HPDE6-E6E7 (cell line): Measurements from ENCODE around the gene ELP2.
"Not testable (repeated sequence)": the region's sequence is repeated elsewhere in the genome, so short reads cannot be mapped to it uniquely, and the experiment has no call there.

Source experiments
- DNase-seq: peaks from one replicate; pipeline ENCODE4 v3.0.0; 2011; ENCODE audit warnings: missing footprints; ENCODE audit errors: extremely low spot score

ELP2 gene

GRCh38 chr18:36129300-36130038 lies at the start of gene ELP2, which contains the start of gene SLC39A6:
Gene ELP2 (plus strand): TSS chr18:36129899. CDS start chr18:36129934, 35 bp downstream.
Gene SLC39A6 (minus strand): TSS chr18:36129340. CDS start chr18:36127007, 2,333 bp downstream.
- peak; percentile 93 for DNase-seq

GRCh38 chr18:36081118-36081517 lies 48.6 kb upstream of the ELP2 start:
- not testable (repeated sequence) for DNase-seq

- no peak for DNase-seq
Measured at GRCh38 chr18:36083729-36084128, 46.0 kb upstream of the ELP2 start.

- no peak for DNase-seq
Measured at GRCh38 chr18:36085195-36085594, 44.5 kb upstream of the ELP2 start.

GRCh38 chr18:36086186-36086585 lies 43.5 kb upstream of the ELP2 start:
- no peak for DNase-seq

GRCh38 chr18:36088256-36088655 lies 41.4 kb upstream of the ELP2 start:
- DNase-seq = no peak

- no peak for DNase-seq
Measured at GRCh38 chr18:36089001-36089400, 40.7 kb upstream of the ELP2 start.

GRCh38 chr18:36092116-36092515 lies 37.6 kb upstream of the ELP2 start:
- DNase-seq = not testable (repeated sequence)

- DNase-seq = no peak
Measured at GRCh38 chr18:36094431-36094830, 35.3 kb upstream of the ELP2 start.

GRCh38 chr18:36095936-36096519 lies 33.7 kb upstream of the ELP2 start:
- DNase-seq = peak; percentile 23

- DNase-seq = no peak
Measured at GRCh38 chr18:36096955-36097354, 32.7 kb upstream of the ELP2 start.

- no peak for DNase-seq
Measured at GRCh38 chr18:36099311-36099710, 30.4 kb upstream of the ELP2 start.

GRCh38 chr18:36101943-36102342 lies 27.8 kb upstream of the ELP2 start:
- DNase-seq = no peak

GRCh38 chr18:36104749-36105148 lies 24.9 kb upstream of the ELP2 start:
- no peak for DNase-seq

- no peak for DNase-seq
Measured at GRCh38 chr18:36107477-36107876, 22.2 kb upstream of the ELP2 start.

- no peak for DNase-seq
Measured at GRCh38 chr18:36108196-36108595, 21.5 kb upstream of the ELP2 start.

- no peak for DNase-seq
Measured at GRCh38 chr18:36108601-36109000, 21.1 kb upstream of the ELP2 start.

- DNase-seq = no peak
Measured at GRCh38 chr18:36109737-36110136, 20.0 kb upstream of the ELP2 start.

- no peak for DNase-seq
Measured at GRCh38 chr18:36112302-36112701, 17.4 kb upstream of the ELP2 start.

GRCh38 chr18:36114251-36114650 lies 15.4 kb upstream of the ELP2 start:
- DNase-seq = no peak

GRCh38 chr18:36114738-36115137 lies 15.0 kb upstream of the ELP2 start:
- no peak for DNase-seq

- not testable (repeated sequence) for DNase-seq
Measured at GRCh38 chr18:36116771-36117170, 12.9 kb upstream of the ELP2 start.

- DNase-seq = no peak
Measured at GRCh38 chr18:36120297-36120696, 9.4 kb upstream of the ELP2 start.
